B cell (primary cell): ENCODE measurements around the gene TAF1B.

ENCODE experiments used
- CTCF ChIP-seq: fragments of 200-600 bp; IDR thresholded peaks from one replicate; pipeline ENCODE4 v1.8.0; 2022; ENCODE audit warnings: antibody characterized with exemption, mild to moderate bottlenecking
- EZH2 ChIP-seq: IDR thresholded peaks from 2 replicates; pipeline ENCODE4 v1.6.1; 2012; ENCODE audit warnings: borderline replicate concordance, low read depth, mild to moderate bottlenecking, moderate library complexity, low read length; ENCODE audit not compliant: insufficient read depth, poor library complexity, severe bottlenecking

- no peak for TF ChIP-seq CTCF
- no peak for TF ChIP-seq EZH2
Measured at GRCh38 chr2:9826208-9826607, 17.1 kb upstream of the TAF1B start.
